Astrocyte of the hippocampus (primary cell): Measurements from ENCODE around the gene BPIFB1.

Source experiments
- DNase-seq: peaks from one replicate; pipeline ENCODE4 v3.0.0; 2011; ENCODE audit warnings: low read depth, low spot score

BPIFB1 gene

DNA sequence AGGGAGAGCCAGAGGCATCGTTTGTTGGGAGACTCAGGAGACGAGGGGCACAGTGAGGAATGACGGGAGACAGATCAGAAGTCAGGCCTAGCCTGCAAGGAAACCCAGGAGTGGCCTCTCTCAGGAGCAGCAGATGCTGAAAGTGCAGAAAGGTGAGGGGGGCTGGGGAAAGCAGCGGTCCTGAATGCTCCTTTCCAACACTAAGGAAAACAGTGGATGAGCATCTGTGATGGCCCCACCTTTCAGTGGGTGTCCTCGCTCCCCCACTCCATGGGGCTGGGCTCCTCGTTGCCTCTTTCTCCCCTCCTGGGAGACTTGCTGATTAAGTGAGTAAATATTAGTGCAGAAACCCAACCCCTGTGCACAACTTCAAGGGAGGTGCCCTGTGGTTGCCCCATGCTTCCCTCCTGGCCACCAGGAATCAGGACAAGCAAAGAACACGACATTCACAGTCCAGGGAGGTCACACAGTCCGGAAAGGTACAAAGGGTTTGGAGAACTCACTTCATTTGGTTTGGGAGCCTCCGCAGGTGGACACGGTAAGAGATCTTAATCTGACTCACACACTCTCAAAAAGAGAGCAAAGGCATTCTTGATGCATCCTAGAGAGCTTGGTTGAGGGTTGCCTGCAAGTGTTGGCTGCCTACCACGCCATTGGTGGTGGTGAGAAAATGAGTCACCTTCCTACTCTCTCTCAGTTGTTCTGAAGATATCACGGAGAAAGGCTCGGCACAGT, 9.7 kb upstream of the BPIFB1 start:
- peak; percentile 28 for DNase-seq

DNA sequence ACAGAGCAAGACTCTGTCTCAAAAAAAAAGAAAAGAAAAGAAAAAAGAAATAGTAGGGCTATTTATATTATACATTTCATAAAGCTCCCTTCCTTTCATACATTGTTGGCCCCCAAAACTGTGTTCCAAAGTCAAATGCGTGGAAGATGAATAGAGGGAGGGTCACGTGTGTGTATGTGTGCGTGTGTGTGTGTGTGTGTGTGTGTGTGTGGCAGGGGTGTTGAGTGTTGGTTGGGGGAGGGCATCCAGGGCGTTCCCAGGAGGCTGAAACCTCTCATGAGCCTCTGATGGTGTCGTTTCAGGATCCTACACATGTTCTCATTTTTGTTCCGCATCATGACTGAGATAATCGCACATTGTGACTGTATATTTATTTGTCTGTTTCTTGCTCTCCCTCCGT, 7.8 kb upstream of the BPIFB1 start:
- DNase-seq: no peak

DNA sequence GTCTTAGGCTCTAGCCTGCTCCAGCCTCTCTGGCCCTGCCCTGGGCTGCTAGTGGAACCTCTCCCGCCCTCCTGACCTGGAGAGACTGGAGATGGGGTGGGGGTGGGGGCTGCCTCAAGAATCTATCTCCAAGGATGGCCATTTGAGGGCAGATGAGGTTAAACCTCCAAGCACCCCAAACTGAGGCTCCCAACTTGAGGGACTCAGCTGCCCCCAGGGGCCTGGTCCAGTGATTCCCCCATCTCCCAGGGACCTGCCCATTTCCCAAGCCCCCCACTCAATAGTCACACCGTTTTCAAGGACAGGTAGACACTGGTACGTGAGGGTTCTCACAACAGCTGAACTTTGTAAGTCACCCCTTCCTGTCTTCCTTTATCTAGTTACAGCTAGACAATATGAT, 7.1 kb upstream of the BPIFB1 start:
- no peak for DNase-seq

DNA sequence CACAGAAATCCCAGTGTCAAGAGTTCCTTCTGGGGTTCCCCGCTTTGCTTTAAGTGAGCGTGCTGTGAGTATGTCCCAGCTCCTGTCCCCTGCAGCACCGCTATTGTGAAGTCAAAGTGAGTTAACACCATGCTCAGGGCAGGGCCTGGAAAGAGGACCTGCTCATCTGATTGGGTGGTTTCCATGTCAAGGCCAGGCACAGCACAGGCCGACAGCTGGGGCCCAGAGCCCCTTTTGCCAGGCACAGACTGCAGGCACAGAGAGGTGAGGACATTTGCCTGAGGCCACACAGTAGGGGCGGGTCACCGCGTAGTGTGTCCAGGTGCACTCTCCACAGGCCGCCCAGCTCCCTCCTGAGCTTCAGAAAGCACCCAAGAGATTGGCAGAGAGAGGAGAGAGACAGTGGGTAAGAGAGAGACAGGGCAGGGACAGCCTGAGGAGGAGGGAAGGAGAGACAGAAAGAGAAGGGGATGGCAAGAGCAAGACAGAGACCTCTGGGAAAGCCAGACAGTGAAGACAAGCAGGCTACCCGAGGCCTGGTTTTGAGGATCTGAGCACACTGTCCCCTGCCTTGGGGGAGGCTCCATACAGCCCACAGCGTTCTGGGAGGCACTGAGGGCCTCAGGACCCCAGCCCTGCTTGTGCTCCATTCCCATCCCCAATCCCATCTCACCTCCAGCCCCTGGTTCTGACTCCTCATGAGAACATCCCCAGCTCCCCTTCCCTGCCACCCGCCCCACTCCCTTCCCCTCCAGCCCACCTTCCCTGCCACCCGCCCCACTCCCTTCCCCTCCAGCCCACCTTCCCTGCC, 6.5 kb upstream of the BPIFB1 start:
- no peak for DNase-seq

DNA sequence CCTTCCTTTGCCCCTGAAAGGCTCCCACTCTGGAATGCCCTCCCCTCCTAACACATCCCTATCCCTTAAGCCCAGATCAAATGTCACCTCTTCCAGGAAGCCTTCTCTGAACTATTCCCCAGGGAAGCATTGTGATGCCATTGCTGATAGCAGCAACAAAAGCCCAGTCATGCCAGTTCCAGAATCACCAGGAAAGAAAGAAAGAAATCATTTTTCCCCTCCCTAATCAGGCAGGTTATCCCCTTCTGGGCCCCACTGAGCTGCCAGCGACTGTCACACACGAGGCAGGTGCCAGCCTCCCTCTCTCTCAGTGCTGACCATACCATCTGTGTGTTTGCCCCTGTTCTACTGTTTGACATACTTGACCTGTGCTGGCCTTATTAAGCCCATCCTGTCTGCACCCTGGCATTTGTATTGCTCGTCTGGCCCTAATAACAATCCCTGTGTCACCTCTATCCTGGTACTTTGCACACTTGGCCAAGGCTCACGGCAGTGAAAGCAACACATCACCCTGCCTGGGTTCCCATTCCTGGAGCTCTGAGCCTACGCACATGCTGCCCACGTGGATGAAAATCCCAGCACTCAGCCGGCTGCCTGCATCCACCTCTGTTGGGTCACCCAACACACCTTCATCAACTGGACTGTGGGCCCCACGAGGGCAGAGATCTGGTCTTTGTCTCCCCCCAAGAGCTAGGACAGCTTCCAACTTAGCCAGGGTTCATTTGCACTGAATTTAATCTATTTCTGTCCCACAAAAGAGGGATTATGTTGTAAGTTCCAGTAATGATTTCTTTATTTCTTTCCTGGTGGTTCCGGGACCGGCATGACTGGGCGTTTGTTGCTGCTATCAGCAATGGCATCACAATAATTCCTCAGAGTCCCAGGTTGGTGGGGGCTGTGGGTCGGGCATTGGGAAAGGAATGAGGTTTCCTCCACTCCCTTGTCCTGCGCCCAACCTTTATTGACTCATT, 5.3 kb upstream of the BPIFB1 start:
- peak; percentile 55 for DNase-seq

DNA sequence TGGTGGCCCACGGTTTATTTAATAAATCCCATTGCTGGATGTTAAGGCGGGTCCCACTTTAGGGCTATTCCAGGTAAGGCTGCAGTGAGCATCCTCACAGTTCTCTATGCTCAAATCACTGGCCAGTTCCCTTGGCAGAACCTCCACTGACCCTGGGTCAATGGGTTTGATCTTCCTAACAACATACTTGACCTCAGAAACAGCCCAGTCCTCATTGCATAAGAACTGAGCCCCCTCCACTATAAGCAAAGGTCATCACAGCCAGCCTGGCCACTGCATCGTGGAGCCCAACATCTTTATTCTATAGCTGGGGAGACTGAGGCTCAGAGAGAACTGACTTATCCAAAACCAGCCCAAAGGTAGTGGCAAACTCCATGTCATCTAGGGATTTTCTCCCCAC, 4.3 kb upstream of the BPIFB1 start:
- no peak for DNase-seq

DNA sequence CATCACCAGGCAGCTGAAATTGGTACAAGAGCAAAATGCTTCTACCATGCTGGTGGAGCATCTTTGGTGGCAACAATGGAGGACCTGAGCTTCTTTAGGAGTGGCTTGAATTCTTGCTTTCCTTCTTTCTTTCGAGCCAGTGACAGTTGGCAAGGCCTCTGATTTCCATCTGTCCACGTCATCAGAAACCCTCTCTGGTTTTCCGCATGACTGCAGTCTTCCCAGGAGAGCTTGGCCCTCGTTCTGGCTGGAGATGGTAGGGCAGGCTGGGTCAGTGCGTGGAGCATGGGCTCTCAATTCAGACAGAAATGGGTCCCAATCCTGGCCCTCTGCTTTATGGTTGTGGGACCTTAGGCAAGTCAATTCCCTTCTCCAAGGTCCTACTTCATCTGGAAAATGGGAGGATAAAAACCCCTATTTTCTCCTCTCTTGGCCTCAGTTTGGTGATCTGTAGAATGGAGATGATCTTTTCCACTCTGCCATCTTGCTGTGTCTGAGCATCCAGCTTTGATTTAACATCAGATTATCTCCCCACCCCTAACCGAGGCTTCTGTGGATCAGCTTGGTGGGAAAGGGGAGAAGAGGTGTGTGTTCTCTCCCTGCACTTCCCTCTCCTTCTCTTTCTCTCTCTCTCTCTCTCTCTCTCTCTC, 3.6 kb upstream of the BPIFB1 start:
- DNase-seq: peak; percentile 62

DNA sequence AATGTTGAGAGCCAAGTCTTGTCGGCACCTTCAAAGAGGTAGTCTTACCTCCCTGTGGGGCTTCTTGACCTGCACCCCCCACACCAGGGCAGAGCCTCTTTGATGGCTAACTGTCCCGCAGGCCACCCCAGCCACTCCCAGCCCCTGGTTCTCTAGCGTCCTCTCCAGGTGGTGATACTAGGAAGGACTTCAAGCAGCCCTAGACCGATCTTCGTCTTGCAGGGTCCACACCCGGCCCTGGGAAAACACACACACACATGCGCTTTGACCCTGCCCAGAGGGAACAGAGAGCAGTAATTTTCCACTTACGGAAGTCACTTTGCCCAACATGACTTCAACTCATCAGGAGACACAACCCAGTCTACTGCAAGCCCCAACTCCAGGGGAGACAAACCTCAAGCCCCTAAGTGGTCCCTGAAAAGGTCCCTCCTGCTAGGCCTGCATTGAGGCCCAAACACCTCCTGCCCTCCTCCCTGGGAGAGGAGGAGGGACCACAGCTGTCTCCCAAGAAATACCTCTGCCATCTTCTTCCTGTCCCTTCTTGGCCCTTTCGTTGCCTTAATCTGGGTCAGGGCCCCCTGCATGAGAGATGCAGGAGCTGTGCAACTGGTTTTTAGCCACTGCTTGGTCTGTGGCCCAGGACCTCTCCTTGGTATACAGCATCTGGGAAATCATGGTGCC, 2.9 kb upstream of the BPIFB1 start:
- DNase-seq: no peak

DNA sequence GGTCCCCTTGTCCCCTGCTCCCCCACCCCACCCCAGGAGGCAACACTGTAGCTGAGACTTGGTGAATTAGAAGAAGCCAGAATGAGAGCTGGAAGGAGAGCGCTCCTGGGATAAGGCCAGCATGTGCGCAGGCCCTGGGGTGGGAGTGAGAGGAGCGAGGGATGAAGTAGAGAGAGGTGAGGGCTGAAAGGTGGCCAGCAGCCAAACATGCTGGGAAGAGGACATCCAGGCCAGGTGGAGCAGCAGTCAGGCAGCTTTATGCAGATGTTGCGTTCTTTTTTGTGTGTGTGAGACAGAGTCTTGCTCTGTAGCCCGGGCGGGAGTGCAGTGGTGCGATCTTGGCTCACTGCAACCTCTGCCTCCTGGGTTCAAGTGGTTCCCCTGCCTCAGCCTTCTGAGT, 2.2 kb upstream of the BPIFB1 start:
- no peak for DNase-seq

DNA sequence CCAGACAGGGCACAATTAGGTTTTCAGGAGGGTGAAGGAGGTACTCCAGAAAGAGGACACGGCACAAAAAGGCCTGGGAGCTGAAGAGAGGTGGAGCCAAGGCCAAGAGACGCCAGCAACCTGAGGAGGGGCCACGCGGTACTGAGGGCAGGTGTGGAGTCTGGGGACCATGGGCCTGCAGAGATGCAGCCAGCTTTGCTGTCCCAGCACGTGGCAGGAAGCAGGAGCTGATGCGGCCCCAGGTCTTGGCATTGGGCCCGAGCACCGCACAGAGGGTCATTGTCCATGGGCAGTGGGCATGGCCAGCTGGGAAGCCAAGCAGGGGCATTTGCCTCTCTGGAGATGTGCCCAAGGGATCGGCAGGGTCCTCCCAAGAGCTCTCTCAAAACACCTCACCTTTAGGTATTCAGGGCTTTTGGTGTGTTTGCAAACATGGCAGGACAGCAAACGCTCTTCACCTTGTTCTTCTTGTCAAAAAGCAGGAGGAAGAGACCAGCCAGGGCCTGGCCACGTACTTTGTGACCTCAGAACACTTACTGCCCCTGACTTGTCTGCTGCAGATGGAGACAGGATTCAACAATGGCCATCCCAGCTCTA, 1.4 kb upstream of the BPIFB1 start:
- no peak for DNase-seq

DNA sequence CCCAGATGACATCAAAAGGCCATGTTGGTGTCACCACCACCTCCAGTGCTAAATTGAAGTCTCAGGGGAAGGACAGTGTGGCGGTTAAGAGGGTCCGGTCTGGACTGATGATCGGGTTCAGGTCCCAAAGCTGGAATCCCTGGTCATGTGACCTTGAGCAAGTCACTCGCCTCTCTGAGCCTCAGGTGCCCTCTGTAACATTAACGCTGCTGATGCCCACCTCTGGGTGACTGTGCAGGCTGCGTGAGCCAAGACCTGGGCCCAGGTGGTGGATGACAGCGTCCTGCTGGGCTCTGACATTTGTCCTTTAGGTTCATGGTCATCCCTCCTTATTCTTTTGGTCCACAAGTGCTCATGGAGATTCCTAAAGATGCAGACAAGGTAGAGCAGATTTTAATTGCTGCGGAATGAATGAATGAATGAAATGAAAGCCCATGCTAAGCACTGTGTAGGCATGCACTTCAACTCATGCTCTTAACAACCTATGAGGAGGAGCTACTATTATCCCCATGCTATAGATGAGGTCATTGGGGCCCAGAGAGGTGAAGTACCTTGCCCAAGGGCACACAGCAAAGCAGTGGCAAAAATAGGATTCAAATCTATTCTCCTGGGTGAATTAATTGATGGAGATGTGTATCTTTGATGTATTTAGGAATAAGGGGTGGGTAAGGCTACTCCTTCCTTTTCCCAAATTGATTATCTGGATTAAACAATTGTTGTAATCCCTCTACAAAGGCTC, 649 bp upstream of the BPIFB1 start:
- DNase-seq: no peak

DNA sequence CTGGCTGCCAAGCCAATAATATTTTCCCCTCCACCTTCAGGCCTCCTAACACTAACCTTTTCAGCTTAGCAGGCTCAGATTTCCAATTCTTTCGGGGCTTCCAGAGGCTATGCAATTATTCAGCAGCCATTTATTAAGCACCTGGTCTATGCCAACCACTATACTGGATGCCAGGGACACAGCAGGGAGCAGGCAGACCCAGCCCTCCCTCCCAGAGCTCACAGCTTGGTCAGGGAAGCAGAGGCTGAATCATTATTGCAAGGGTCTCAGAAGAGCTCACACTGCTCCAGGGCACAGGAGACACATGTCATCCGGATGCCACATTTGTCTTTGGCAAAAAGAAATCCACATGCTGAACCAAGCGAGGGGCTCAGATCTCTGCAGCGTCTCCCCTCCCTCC, 1.3 kb downstream of the BPIFB1 start:
- DNase-seq: no peak

DNA sequence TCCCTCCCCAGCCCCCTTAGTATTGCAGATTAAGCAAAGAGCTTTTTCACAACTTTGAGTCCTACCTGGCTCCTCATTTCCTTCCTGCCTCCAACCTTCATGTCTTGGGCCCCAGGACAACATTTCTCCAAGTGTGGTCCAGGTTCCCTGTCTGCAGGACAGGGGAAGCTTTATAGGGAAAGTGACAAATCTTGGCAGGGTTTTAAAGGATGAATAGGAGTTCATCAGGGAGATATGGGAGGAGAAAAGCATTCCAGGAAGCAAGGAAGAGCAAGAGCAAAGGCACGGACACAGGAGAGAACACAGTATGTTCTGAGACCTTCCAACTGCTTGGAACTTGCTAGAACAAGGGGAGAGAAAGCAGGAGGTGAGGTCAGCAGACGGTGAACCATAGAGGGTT, 1.9 kb downstream of the BPIFB1 start:
- no peak for DNase-seq

DNA sequence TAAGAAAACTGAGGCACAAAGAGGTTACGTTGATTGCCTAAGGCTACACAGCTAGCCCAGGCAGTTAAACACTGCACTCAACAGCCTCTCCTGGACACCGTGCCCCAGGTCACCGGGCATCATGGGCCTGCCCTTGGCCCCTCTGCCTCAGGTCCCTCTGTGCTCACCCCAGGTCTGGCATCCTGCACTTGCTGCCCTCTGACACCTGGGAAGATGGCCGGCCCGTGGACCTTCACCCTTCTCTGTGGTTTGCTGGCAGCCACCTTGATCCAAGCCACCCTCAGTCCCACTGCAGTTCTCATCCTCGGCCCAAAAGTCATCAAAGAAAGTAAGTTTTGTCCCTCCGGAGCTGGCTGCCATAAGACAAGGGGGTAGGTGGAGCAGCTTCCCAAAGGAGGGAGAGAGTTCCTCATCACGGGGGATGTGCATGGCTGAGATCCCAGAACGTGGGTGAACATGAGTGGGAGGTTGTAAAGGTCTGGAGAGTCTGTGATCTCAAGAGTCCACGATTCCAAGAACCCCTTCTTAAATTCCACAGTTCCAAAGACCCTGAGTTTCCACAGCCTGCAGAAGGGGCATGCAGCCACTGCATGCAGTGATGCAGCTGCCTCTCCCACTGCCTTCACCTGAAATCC, 3.0 kb downstream of the BPIFB1 start:
- DNase-seq: no peak

DNA sequence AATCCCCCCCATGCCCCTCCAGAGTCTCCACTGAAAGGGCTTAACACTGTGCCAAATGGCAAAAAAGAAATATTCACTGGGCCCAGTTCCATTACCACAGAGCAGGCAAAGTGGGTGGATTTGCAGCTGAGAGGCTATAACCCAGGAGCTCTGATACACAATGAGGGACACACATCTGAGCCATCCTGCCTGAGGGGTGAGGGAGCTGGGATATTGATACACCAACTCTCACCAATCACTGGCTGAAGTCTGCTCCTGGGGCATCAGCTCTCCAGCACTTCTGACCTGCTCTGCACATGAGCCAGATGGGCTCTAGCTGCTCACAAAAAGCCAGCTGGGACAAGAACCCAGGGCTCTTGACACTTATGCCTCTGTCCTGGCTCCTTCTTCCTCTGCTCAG, 4.9 kb downstream of the BPIFB1 start:
- DNase-seq: no peak

DNA sequence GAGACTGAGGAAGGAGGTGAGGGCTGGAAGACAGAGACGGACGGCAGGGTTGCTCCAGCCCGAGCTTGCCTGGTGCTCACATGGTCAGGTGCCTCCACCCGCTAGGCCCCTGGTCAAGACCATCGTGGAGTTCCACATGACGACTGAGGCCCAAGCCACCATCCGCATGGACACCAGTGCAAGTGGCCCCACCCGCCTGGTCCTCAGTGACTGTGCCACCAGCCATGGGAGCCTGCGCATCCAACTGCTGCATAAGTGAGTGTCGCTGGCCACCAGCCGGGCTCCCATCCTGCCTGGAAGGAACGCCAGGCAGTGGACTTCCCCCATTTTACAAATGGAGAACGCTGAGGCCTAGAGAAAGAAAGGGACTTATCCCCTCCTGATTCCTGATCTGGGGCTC, 7.8 kb downstream of the BPIFB1 start:
- no peak for DNase-seq

DNA sequence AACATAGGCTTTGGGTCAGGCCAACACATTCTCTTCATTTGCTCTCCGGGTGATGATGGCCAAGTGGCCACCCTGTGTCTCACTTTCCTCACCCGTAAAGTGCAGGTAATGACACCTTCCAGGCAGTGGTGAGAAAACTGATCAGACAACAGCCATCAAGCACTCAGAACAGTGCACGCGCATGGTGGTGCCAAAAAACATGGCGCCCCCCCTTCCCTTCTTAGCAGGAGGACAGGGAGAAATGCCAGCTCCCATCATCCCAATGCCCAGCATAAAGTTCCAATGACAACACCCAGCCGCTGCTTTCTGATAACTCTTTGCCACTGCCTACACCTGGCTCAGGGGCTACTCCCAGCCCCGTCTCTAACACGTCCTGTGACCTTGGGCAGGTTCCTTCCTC, 8.4 kb downstream of the BPIFB1 start:
- no peak for DNase-seq

DNA sequence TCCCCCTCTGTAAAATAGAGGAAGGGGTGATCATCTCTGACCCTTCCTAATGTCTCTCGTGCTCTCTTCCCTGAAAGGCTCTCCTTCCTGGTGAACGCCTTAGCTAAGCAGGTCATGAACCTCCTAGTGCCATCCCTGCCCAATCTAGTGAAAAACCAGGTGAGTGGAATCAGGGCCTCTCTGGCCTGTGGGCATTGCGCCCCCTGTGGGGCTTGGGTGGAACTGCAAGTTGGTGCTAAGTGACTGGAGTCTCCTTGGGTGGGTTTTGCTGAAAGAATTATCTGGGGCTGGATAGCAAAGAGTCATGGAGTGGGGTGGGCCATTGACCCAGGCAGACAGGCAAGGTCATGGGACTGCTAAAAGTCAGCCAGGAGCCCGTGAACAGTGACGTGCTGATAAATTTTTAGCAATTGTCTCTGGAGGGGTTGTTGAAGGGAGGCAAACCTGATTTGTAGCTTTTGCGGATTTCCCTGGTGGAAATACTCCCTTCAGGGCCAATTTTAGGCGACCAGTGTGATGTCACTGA, 8.9 kb downstream of the BPIFB1 start:
- DNase-seq: peak; percentile 24

DNA sequence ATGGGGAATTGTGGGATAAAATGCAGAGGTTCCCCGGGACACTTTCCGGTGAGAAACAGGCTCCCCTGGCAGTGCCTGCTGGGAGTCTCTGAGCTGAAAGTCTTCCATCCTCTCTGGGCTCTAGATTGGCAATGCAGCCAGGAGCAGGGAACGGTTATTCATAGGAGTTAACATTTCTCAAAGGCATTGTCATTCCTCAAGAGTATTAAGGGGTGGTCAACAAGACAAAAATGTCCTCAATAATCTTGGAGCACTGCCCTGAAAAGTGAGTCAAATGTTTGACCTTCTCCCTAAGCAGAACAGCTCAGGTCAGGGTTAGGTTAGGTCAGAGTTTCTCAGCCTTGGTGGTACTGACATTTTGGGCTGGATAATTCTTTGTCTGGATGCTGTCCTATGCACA, 13.2 kb downstream of the BPIFB1 start:
- DNase-seq: no peak
